ENCODE measurements around the gene MAPRE3. TPM values are rescaled to one million over a fixed set of nuclear protein-coding genes. Genes with fewer than 3 reads are reported as not detected.
A peak's percentile ranks its signal among the peaks of the same experiment; 100 is the strongest.

The MAPRE3 gene
- total and polyA plus RNA-seq, 9 of the 15 experiments (the other 6 are each of a cell fraction or from before 2014, with no cell fraction given) = 0.70 to 43.2 (median 12.6) TPM

- TF ChIP-seq BCOR (IDR thresholded peaks at IDR 0.05) (peak; percentile 84), TAF9B (IDR thresholded peaks at IDR 0.05; ENCODE audit: partially characterized antibody) (no peak), PHF21A (IDR thresholded peaks at IDR 0.05; ENCODE audit: borderline replicate concordance, low read depth) (no peak), ZNF766 (CRISPR knock-in tag; conservative IDR thresholded peaks at IDR 0.05) (0 out of 2 replicates have a peak, but pooled peaks have one; percentile 9), MBD2 (IDR thresholded peaks at IDR 0.05; ENCODE audit: borderline replicate concordance, low read depth) (no peak), BRCA1 (IDR thresholded peaks at IDR 0.05) (no peak), BRCA1 (CRISPR knock-in tag; IDR thresholded peaks at IDR 0.05) (no peak), E2F4 (CRISPR knock-in tag; IDR thresholded peaks at IDR 0.05; ENCODE audit: low read depth) (no peak), SNAPC5 (CRISPR knock-in tag; IDR thresholded peaks at IDR 0.05) (no peak), FOXP4 (CRISPR knock-in tag; IDR thresholded peaks at IDR 0.05; ENCODE audit: borderline replicate concordance) (no peak), ILK (tag; IDR thresholded peaks at IDR 0.05; ENCODE audit: borderline replicate concordance, low read depth) (no peak), SAFB (IDR thresholded peaks at IDR 0.05; ENCODE audit: borderline replicate concordance, low read depth, low read length) (no peak), ASH1L (IDR thresholded peaks at IDR 0.05; ENCODE audit: borderline replicate concordance, low read depth, partially characterized antibody) (no peak), ZNF316 (IDR thresholded peaks at IDR 0.05) (peak; percentile 77), CGGBP1 (CRISPR knock-in tag; IDR thresholded peaks at IDR 0.05) (no peak), ZBTB49 (CRISPR knock-in tag; IDR thresholded peaks at IDR 0.05; ENCODE audit: borderline replicate concordance) (no peak), PRDM10 (IDR thresholded peaks at IDR 0.05; ENCODE audit: partially characterized antibody) (peak; percentile 82), ZNF354B (CRISPR knock-in tag; IDR thresholded peaks at IDR 0.05) (no peak)
Observed at GRCh38 chr2:27006602-27007415, 36.4 kb downstream of the MAPRE3 start (continued).

All from K562 (cell line).